GM18526 (cell line): ENCODE results near the gene ACP7.

Source experiments
- POLR2A ChIP-seq: IDR thresholded peaks from 3 replicates; pipeline ENCODE4 v1.6.1; 2011; ENCODE audit not compliant: insufficient read length; ENCODE audit errors: extremely low read depth

Gene ACP7

GRCh38 chr19:39065928-39066327, 18.2 kb upstream of the ACP7 start:
- no peak for TF ChIP-seq POLR2A

GRCh38 chr19:39067104-39067503, 17.1 kb upstream of the ACP7 start:
- TF ChIP-seq POLR2A: no peak

DNA sequence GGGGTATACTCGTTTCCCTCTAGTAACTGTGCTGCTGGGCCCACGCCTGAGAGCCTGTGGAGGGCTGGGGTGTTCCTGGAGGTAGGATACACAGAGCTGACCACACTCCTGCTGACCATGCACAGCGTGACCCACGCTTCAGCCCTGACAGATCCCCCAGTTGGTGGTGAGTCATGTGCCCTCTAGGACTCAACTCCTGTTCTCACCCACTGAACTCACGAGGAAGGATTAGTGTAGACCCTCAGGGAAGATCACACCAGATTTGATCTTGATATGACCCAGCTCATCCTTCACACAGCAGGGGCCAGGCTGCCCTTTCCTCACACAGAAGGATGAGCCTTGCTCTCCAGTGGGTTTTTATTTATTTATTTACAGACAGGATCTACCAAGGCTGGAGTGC, 13.3 kb upstream of the ACP7 start:
- TF ChIP-seq POLR2A: no peak

DNA sequence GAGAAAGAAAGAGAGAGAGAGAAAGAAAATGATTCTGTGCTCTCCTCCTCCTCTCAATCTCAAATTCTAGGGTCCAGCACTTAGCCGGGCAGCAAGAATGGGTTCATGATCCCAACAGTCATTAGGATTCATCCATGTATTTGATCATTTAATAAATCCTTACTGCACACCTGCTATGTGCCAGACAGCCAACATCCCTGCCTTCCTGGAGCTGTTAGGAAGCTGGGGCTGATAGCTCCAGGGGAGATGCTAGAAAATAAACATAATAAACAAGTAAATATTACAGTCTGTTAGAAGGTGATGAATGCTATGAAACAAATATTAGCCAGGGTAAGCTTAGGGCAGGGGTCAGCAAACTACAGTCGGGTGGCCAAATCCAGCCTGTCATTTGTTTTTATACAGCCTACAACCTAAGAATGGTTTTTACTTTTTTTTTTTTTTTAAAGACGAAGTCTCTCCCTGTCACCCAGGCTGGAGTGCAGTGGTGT, 9.9 kb upstream of the ACP7 start:
- TF ChIP-seq POLR2A: no peak

DNA sequence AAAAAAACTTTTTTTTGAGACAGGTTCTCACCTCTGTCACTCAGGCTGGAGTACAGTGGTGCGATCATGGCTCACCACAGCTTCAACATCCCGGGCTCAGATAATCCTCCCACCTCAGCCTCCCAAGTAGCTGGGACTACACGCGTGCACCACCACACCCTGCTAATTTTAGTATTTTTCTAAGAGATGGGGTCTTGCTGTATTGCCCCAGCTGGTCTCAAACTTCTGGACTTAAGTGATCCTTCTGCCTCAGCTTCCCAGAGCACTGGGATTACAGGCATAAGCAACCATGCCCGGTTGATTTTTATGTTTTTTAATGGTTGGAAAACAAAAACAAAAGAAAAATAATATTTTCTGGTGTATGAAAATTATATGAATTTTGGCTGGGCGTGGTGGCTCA, 9.2 kb upstream of the ACP7 start:
- no peak for TF ChIP-seq POLR2A

DNA sequence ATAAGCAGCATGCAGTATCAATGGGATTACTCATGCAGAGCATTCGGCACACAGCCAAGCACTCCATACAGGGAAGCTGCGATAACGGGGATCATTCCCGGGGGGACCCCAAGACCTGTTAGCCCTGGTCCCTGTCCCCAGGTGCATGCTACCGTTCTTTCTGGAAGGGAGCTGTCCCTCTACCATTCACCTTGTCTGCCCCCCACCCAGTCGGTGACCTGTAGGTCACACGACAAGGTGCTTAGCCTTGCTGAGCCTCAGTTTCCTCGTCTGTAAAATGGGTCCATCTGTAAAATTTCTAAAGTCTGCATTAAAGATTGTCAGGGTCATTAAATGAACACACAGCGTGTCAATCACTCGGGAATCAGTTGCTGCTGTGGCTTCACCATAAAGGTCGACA, 6.8 kb upstream of the ACP7 start:
- no peak for TF ChIP-seq POLR2A

DNA sequence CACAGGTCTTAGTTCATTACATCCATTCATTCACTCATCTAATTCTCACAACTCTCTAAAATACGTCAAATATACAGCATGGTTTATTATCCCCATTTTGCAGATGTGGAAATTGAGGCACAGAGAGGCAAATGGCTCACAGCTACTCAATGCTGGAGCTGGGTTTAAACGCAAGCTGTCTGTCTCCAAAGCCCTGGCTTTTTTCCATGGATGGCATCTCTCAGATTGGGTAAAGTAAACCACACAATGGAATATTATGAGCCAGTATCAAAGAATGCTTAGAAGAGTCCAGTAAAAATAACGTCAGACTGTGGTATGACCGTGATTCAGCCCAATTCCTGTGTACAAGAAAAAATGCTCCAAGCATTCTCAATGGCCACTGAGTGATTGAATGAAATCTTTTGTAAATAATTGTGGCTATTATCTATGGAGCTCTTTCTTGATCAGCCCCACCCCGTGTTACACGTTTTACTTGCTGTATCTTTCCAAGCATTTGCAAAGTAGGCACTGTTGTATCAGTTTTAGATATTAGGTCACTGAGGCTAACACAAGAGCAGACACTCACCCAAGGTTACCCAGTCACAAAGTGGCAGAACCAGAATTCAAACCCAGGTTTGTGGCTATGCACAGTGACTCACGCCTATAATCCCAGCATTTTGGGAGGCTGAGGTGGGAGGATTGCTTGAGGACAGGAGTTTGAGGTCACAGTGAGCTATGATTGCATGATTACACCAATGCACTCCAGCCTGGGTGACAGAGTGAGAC, 5.5 kb upstream of the ACP7 start:
- TF ChIP-seq POLR2A: no peak

GRCh38 chr19:39080431-39080830, 3.7 kb upstream of the ACP7 start:
- no peak for TF ChIP-seq POLR2A

GRCh38 chr19:39082167-39082566, 2.0 kb upstream of the ACP7 start:
- TF ChIP-seq POLR2A: no peak

- TF ChIP-seq POLR2A: no peak
Observed at GRCh38 chr19:39082745-39083598, 1.2 kb upstream of the ACP7 start.

GRCh38 chr19:39083599-39083982, 577 bp upstream of the ACP7 start:
- no peak for TF ChIP-seq POLR2A

DNA sequence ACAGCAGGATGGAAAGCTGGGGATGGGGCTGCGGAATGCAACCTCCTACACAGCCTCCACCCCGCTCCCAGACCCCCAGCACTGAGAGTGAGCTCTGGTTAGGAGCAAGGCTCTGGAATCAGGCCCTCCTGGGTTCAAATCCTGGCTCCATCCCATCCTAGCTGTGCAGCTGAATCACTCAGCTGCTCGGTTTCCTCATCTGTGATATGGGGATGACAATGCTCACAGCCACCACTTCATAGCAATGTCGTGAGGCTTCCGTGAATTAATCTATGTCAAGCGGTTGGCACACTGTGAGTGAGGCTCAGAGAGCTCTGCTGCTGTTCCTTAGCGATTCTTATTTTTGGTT, 538 bp downstream of the ACP7 start:
- no peak for TF ChIP-seq POLR2A

DNA sequence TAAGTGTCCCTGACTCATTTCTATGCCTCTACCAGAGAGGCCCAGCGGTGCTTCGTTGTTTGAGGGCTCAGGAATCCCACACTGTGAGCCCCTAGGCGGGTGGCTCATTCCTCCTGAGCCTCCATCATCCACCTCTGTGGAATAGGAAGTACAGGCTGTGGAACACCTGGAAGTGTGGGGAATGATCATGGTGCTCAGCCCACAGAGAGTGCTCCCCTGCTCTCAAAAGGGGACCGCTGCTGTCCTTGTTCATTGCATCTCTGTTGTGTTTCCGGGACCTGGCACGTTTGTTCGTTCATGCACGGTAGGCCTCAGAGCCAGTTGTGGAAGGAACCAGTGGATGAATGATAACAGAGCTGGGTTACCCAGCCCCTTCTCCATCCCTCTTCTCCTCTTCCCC, 1.2 kb downstream of the ACP7 start:
- no peak for TF ChIP-seq POLR2A

GRCh38 chr19:39086386-39086785, 2.2 kb downstream of the ACP7 start:
- TF ChIP-seq POLR2A: no peak

- no peak for TF ChIP-seq POLR2A
Observed at GRCh38 chr19:39087907-39088686, 3.9 kb downstream of the ACP7 start.

DNA sequence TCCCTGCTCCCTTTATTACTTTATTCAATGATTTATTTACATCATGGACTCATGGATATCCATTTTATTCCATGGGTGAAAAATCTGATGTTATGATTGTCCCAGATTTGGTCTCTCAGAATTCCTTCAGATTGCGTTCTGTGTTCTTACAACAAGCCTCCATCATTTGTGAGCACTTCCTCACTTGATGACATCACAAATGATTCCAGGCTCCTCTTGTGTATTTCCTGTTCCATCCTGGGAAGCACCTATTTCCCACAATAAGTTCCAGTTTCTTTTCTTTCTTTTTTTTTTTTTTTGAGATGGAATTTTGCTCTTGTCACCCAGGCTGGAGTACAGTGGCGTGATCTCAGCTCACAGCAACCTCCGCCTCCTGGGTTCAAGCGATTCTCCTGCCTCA, 6.7 kb downstream of the ACP7 start:
- no peak for TF ChIP-seq POLR2A
